HG02571 (cell line): ENCODE results near the gene RAB3IP.
"Not testable (repeated sequence)": the region's sequence is repeated elsewhere in the genome, so short reads cannot be mapped to it uniquely, and the experiment has no call there.

Experiments
- ATAC-seq: cut with Tn5 transposase; IDR thresholded peaks from one replicate; pipeline ENCODE4 v1.9.1; 2021; ENCODE audit warnings: mild to moderate bottlenecking, moderate library complexity; ENCODE audit not compliant: unreplicated experiment

Gene RAB3IP

GRCh38 chr12:69834147-69834546 lies 95.5 kb downstream of the RAB3IP start:
- ATAC-seq: no peak

- ATAC-seq: no peak
Observed at GRCh38 chr12:69834576-69834975, 95.9 kb downstream of the RAB3IP start.

GRCh38 chr12:69835081-69835480 lies 96.4 kb downstream of the RAB3IP start:
- ATAC-seq: no peak

GRCh38 chr12:69836015-69836414 lies 97.4 kb downstream of the RAB3IP start:
- ATAC-seq: no peak

GRCh38 chr12:69837191-69837590 lies 98.5 kb downstream of the RAB3IP start:
- no peak for ATAC-seq

GRCh38 chr12:69837657-69838415 lies 99.2 kb downstream of the RAB3IP start:
- ATAC-seq: no peak

- ATAC-seq: no peak
Observed at GRCh38 chr12:69840727-69841126, 102.1 kb downstream of the RAB3IP start.

GRCh38 chr12:69843608-69844007 lies 104.9 kb downstream of the RAB3IP start:
- no peak for ATAC-seq

GRCh38 chr12:69844416-69844815 lies 105.8 kb downstream of the RAB3IP start:
- ATAC-seq: no peak

- no peak for ATAC-seq
Observed at GRCh38 chr12:69844836-69845235, 106.2 kb downstream of the RAB3IP start.

- no peak for ATAC-seq
Observed at GRCh38 chr12:69846976-69847375, 108.3 kb downstream of the RAB3IP start.

GRCh38 chr12:69851976-69852375 lies 113.3 kb downstream of the RAB3IP start:
- no peak for ATAC-seq

- ATAC-seq: not testable (repeated sequence)
Observed at GRCh38 chr12:69853176-69853961, 114.7 kb downstream of the RAB3IP start.

- no peak for ATAC-seq
Observed at GRCh38 chr12:69866698-69867097, 128.0 kb downstream of the RAB3IP start.

GRCh38 chr12:69868695-69869094 lies 130.0 kb downstream of the RAB3IP start:
- ATAC-seq: no peak

GRCh38 chr12:69872804-69873203 lies 134.1 kb downstream of the RAB3IP start:
- no peak for ATAC-seq
